Mesothelial cell of epicardium (in vitro differentiated cells): Measurements from ENCODE around the gene GRID2. TPM values are rescaled to one million over a fixed set of nuclear protein-coding genes. Genes with fewer than 3 reads are reported as not detected.

Source experiments
- DNase-seq, 2 experiments: peaks; one replicate each; pipeline ENCODE4 v3.0.0; 2021; ENCODE audit warnings: low spot score in 2 of 2; ENCODE audit not compliant: unreplicated experiment in 2 of 2
- H3K27ac Mint-ChIP-seq: 2 replicates; pipeline ENCODE4 v1.8.0; 2021; ENCODE audit warnings: mixed read lengths
- H3K27me3 Mint-ChIP-seq: 2 replicates; pipeline ENCODE4 v1.8.0; 2021; ENCODE audit warnings: low read depth, mixed read lengths
- H3K36me3 Mint-ChIP-seq: 2 replicates; pipeline ENCODE4 v1.8.0; 2021; ENCODE audit warnings: mixed read lengths
- H3K4me1 Mint-ChIP-seq: 2 replicates; pipeline ENCODE4 v1.8.0; 2021; ENCODE audit warnings: mixed read lengths
- H3K4me3 Mint-ChIP-seq: 2 replicates; pipeline ENCODE4 v1.8.0; 2021; ENCODE audit warnings: mild to moderate bottlenecking, moderate library complexity, mixed read lengths
- H3K9me3 Mint-ChIP-seq: 2 replicates; pipeline ENCODE4 v1.8.0; 2021; ENCODE audit warnings: mixed read lengths
- CTCF ChIP-seq: fragments of 200-600 bp; sonication (generic); IDR thresholded peaks from one replicate; pipeline ENCODE4 v1.5.0; 2021; ENCODE audit warnings: antibody characterized with exemption; ENCODE audit not compliant: unreplicated experiment
- total RNA-seq: library from RNA; stranded (reverse); gene quantifications from 3 replicates; pipeline ENCODE4 v1.2.1, GENCODE V29; 2021

GRID2 gene
- total RNA-seq, 1 donor from 2014 or later, result 3.1 TPM

- no peak for TF ChIP-seq CTCF
- H3K4me3 Mint-ChIP-seq, result no peak overlapping the region
- no peak for DNase-seq
- H3K27me3 Mint-ChIP-seq, result no peaks in the 10 kb centered on the region
- H3K36me3 Mint-ChIP-seq, result no peaks in the 10 kb centered on the region
- no peak overlapping the region for H3K27ac Mint-ChIP-seq
- H3K4me1 Mint-ChIP-seq, result no peaks in the 10 kb centered on the region
- H3K9me3 Mint-ChIP-seq, result no peaks in the 10 kb centered on the region
These were observed 929.1 kb downstream of the GRID2 start for GRCh38 chr4:93232883-93233282.

GRCh38 chr4:93237521-93237920 is 933.8 kb downstream of the GRID2 start:
- no peaks in the 10 kb centered on the region for H3K27me3 Mint-ChIP-seq
- H3K4me1 Mint-ChIP-seq, result no peaks in the 10 kb centered on the region
- TF ChIP-seq CTCF, result no peak
- no peaks in the 10 kb centered on the region for H3K9me3 Mint-ChIP-seq
- no peak for DNase-seq
- H3K36me3 Mint-ChIP-seq, result no peaks in the 10 kb centered on the region
- no peak overlapping the region for H3K4me3 Mint-ChIP-seq
- no peak overlapping the region for H3K27ac Mint-ChIP-seq

GRCh38 chr4:93243262-93243661 is 939.5 kb downstream of the GRID2 start:
- no peaks in the 10 kb centered on the region for H3K4me1 Mint-ChIP-seq
- TF ChIP-seq CTCF, result no peak
- no peak for DNase-seq
- H3K27me3 Mint-ChIP-seq, result no peaks in the 10 kb centered on the region
- H3K36me3 Mint-ChIP-seq, result no peaks in the 10 kb centered on the region
- no peak overlapping the region for H3K27ac Mint-ChIP-seq
- H3K4me3 Mint-ChIP-seq, result no peak overlapping the region
- H3K9me3 Mint-ChIP-seq, result no peaks in the 10 kb centered on the region

GRCh38 chr4:93261207-93261606 is 957.4 kb downstream of the GRID2 start:
- H3K9me3 Mint-ChIP-seq, result no peaks in the 10 kb centered on the region
- DNase-seq, result no peak
- no peak for TF ChIP-seq CTCF
- no peak overlapping the region for H3K4me3 Mint-ChIP-seq
- no peaks in the 10 kb centered on the region for H3K27me3 Mint-ChIP-seq
- no peak overlapping the region for H3K27ac Mint-ChIP-seq
- H3K36me3 Mint-ChIP-seq, result no peaks in the 10 kb centered on the region
- H3K4me1 Mint-ChIP-seq, result peaks cover 4% of the 10 kb centered on the region

- Mint-ChIP-seq H3K27me3 (no peaks in the 10 kb centered on the region), H3K4me3 (no peak overlapping the region), H3K9me3 (no peaks in the 10 kb centered on the region), H3K27ac (no peak overlapping the region), H3K4me1 (peaks cover 4% of the 10 kb centered on the region), H3K36me3 (no peaks in the 10 kb centered on the region)
- TF ChIP-seq CTCF, result no peak
- DNase-seq, result no peak
These were observed 959.4 kb downstream of the GRID2 start for GRCh38 chr4:93263166-93263565.

GRCh38 chr4:93267747-93268146 is 964.0 kb downstream of the GRID2 start:
- no peak for TF ChIP-seq CTCF
- Mint-ChIP-seq H3K27ac (no peak overlapping the region), H3K27me3 (no peaks in the 10 kb centered on the region), H3K36me3 (no peaks in the 10 kb centered on the region), H3K4me3 (no peak overlapping the region), H3K4me1 (peaks cover 4% of the 10 kb centered on the region), H3K9me3 (no peaks in the 10 kb centered on the region)
- no peak for DNase-seq
